GM12892 (cell line): ENCODE results near the gene NYAP1.

ENCODE experiments used
- POLR2A ChIP-seq: IDR thresholded peaks from 2 replicates; pipeline ENCODE4 v1.6.1; 2011; ENCODE audit warnings: low read depth, low read length, control low read depth
- POLR2AphosphoS5 ChIP-seq: IDR thresholded peaks from 2 replicates; pipeline ENCODE4 v1.6.1; 2011; ENCODE audit warnings: low read depth, low read length, control low read depth

GRCh38 chr7:100491192-100491578, 7.5 kb downstream of the NYAP1 start:
- TF ChIP-seq POLR2AphosphoS5 (no peak), POLR2A (no peak)
